OCI-LY7 (cell line): ENCODE measurements around the gene CDR2.

Source experiments
- EZH2phosphoT487 ChIP-seq: fragments of 200-600 bp; sonication (generic); IDR thresholded peaks from 2 replicates; pipeline ENCODE4 v1.6.1; 2018; ENCODE audit warnings: low read depth, borderline replicate concordance, mild to moderate bottlenecking, mixed run types, antibody characterized with exemption, low read length, moderate library complexity, mixed read lengths
- TF ChIP-seq, protein P1 (sequence below): fragments of 200-600 bp; sonication (generic); conservative IDR thresholded peaks from 2 replicates; pipeline ENCODE4 v1.5.1; 2014; ENCODE audit warnings: mild to moderate bottlenecking, antibody characterized with exemption, low read length, moderate library complexity, mixed read lengths

DNA sequence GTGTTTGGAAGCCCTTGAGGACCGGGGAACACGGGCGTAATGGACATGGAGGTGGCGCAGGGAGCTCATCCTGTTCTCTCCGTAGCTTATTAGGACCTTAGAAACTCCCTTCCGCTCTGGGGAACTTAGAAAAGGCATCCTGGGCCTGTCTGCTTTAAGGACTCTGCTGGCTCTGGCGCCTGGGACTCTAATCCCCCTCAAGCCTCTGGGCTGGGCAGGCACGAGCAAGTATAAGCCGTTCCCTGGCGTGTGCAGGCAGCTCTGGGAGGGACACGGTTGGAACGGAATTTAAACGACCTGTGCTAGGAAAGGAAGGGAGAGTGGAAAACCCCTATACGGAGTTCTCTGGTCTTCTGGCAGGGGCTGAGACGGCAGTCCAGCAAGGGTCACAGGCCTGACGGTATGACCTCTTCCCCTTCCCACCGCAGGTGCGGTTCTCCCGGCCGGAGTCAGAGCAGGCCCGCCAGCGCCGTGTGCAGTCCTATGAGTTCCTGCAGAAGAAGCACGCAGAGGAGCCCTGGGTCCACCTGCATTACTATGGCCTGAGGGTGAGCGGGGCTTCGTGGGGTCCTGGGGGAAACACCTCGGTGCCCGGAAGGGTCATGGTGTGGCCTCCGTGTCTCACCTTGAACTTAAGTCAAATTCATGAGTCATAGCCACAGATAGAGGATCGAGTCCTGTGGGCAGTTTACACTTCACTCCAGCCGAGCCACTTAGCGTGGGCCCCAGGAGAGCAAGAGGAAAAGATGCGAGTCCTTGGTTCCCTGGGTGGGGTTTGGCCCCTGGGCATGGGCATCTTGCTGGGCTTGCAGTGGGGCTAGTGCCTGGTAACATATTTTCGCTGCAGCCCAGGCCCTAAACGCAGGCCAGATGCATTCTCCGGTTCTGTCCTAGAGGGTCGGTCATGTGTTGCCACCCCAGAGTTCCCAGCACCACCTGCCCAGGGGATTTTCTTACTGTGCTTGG is 59.5 kb downstream of the CDR2 start:
- TF ChIP-seq, protein P1, sequence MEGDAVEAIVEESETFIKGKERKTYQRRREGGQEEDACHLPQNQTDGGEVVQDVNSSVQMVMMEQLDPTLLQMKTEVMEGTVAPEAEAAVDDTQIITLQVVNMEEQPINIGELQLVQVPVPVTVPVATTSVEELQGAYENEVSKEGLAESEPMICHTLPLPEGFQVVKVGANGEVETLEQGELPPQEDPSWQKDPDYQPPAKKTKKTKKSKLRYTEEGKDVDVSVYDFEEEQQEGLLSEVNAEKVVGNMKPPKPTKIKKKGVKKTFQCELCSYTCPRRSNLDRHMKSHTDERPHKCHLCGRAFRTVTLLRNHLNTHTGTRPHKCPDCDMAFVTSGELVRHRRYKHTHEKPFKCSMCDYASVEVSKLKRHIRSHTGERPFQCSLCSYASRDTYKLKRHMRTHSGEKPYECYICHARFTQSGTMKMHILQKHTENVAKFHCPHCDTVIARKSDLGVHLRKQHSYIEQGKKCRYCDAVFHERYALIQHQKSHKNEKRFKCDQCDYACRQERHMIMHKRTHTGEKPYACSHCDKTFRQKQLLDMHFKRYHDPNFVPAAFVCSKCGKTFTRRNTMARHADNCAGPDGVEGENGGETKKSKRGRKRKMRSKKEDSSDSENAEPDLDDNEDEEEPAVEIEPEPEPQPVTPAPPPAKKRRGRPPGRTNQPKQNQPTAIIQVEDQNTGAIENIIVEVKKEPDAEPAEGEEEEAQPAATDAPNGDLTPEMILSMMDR = no peak
- TF ChIP-seq EZH2phosphoT487 = no peak
